PC-3 (cell line): ENCODE data around the gene PODN. TPM values are rescaled to one million over a fixed set of nuclear protein-coding genes. Genes with fewer than 3 reads are reported as not detected.

Experiments used
- ATAC-seq: fragments of 200-7000 bp; cut with Tn5 transposase; 2 replicates; pipeline ENCODE4 v1.9.1; 2020; ENCODE audit warnings: mild to moderate bottlenecking, moderate library complexity
- BruUV-seq: library from RNA; stranded (reverse); fragments of 400-500 nt; replicated peaks from 2 replicates; lab custom pipeline; 2021; lab: Mats Ljungman, UMichigan
- CTCF ChIA-PET: fragments of 300-600 bp; sonication (Branson Sonifier 250); formaldehyde crosslinking; loops from one replicate; lab custom pipeline; 2022; ENCODE audit warnings: antibody characterized with exemption; lab: Charles Lee
- POLR2A ChIA-PET: fragments of 300-600 bp; sonication (Branson Sonifier 250); formaldehyde crosslinking; loops from one replicate; lab custom pipeline; 2022; ENCODE audit warnings: antibody characterized with exemption; ENCODE audit not compliant: unreplicated experiment; lab: Charles Lee
- DNase-seq: peaks from one replicate; pipeline ENCODE4 v3.0.0-alpha.2; 2015
- H2AFZ ChIP-seq: fragments of 300-600 bp; sonication (generic); 2 replicates; pipeline ENCODE4 v1.6.0; 2016; ENCODE audit warnings: antibody characterized with exemption, low read length
- H3F3A ChIP-seq: fragments of 300-600 bp; sonication (generic); one replicate; pipeline ENCODE4 v1.6.0; 2017; ENCODE audit warnings: antibody characterized with exemption, low read length, control low read depth, mild to moderate bottlenecking; ENCODE audit not compliant: unreplicated experiment
- H3K27ac ChIP-seq: fragments of 300-600 bp; sonication (generic); 2 replicates; pipeline ENCODE4 v1.5.1; 2016; ENCODE audit warnings: mild to moderate bottlenecking, low read length
- H3K27me3 ChIP-seq: fragments of 300-600 bp; sonication (generic); 2 replicates; pipeline ENCODE4 v1.6.1; 2016; ENCODE audit warnings: low read length, mixed read lengths
- H3K36me3 ChIP-seq: fragments of 300-600 bp; sonication (generic); 2 replicates; pipeline ENCODE4 v1.6.1; 2016; ENCODE audit warnings: low read depth, mixed run types, low read length, mixed read lengths
- H3K4me1 ChIP-seq: fragments of 300-600 bp; sonication (generic); 2 replicates; pipeline ENCODE4 v1.5.1; 2016; ENCODE audit warnings: low read length; ENCODE audit not compliant: insufficient read depth
- H3K4me2 ChIP-seq: fragments of 300-600 bp; sonication (generic); 2 replicates; pipeline ENCODE4 v1.6.0; 2016; ENCODE audit warnings: low read length
- H3K4me3 ChIP-seq: fragments of 300-600 bp; sonication (generic); 2 replicates; pipeline ENCODE4 v1.5.1; 2016; ENCODE audit warnings: mild to moderate bottlenecking, low read length, mixed read lengths
- H3K79me2 ChIP-seq: fragments of 300-600 bp; sonication (generic); 2 replicates; pipeline ENCODE4 v1.6.1; 2017; ENCODE audit warnings: low read length, mixed read lengths
- H3K9ac ChIP-seq: fragments of 300-600 bp; sonication (generic); 2 replicates; pipeline ENCODE4 v1.6.0; 2016; ENCODE audit warnings: mild to moderate bottlenecking, low read length
- H3K9me2 ChIP-seq: fragments of 300-600 bp; sonication (generic); replicated peaks from 2 replicates; pipeline ENCODE4 v1.6.1; 2016; ENCODE audit warnings: mixed run types, low read length, mixed read lengths
- H3K9me3 ChIP-seq: fragments of 300-600 bp; sonication (generic); 2 replicates; pipeline ENCODE4 v1.6.1; 2016; ENCODE audit warnings: low read length, mixed read lengths
- H4K20me1 ChIP-seq: fragments of 300-600 bp; sonication (generic); 2 replicates; pipeline ENCODE4 v1.6.1; 2016; ENCODE audit warnings: low read length, mixed read lengths
- CTCF ChIP-seq: fragments of 300-600 bp; sonication (generic); conservative IDR thresholded peaks from 2 replicates; pipeline ENCODE4 v1.5.1; 2017; ENCODE audit warnings: antibody characterized with exemption, low read depth, mild to moderate bottlenecking, low read length
- EZH2 ChIP-seq: fragments of 300-600 bp; sonication (generic); IDR thresholded peaks from one replicate; pipeline ENCODE4 v1.6.1; 2017; ENCODE audit warnings: antibody characterized with exemption, mild to moderate bottlenecking, low read length; ENCODE audit not compliant: unreplicated experiment
- EZH2phosphoT487 ChIP-seq: fragments of 300-600 bp; sonication (generic); IDR thresholded peaks from 2 replicates; pipeline ENCODE4 v1.6.1; 2018; ENCODE audit warnings: mild to moderate bottlenecking, antibody characterized with exemption, low read length, borderline replicate concordance
- intact Hi-C: fragments of 100-400 bp; cut with micrococcal nuclease; formaldehyde crosslinking; loops from 2 replicates; pipeline ENCODE4 v1.9.0; 2023
- total RNA-seq: library from RNA; depleted of rRNA; stranded (reverse); fragments of >200 nt; gene quantifications from 2 replicates; pipeline ENCODE4 v1.2.3, GENCODE V29; 2014

Gene PODN
- total RNA-seq, 1 experiment from 2014 or later = not detected

- no TSS peak for BruUV-seq
- no peak for TF ChIP-seq EZH2phosphoT487
- TF ChIP-seq EZH2 = no peak
- TF ChIP-seq CTCF = no peak
- Histone ChIP-seq H3K9ac (no peak overlapping the region), H3K27me3 (no peaks in the 10 kb centered on the region), H3K4me3 (no peak overlapping the region), H3K79me2 (no peaks in the 10 kb centered on the region), H3K9me2 (no peaks in the 10 kb centered on the region), H3K27ac (no peak overlapping the region), H3K4me2 (no peak overlapping the region), H3K4me1 (peaks cover 5% of the 10 kb centered on the region), H3F3A (no peaks in the 10 kb centered on the region), H3K36me3 (no peaks in the 10 kb centered on the region), H4K20me1 (no peaks in the 10 kb centered on the region), H2AFZ (no peak overlapping the region), H3K9me3 (no peaks in the 10 kb centered on the region)
- POLR2A ChIA-PET = no interaction called here
- no peak for ATAC-seq
- intact Hi-C loops = no loop called here
- DNase-seq = no peak
- CTCF ChIA-PET = no interaction called here
Observed at GRCh38 chr1:53079251-53079650, 17.2 kb downstream of the PODN start.

- Histone ChIP-seq H3F3A (no peaks in the 10 kb centered on the region), H3K9ac (no peak overlapping the region), H3K27ac (no peak overlapping the region), H3K9me3 (no peaks in the 10 kb centered on the region), H2AFZ (no peak overlapping the region), H3K4me3 (no peak overlapping the region), H3K27me3 (no peaks in the 10 kb centered on the region), H3K79me2 (no peaks in the 10 kb centered on the region), H3K9me2 (no peaks in the 10 kb centered on the region), H3K36me3 (no peaks in the 10 kb centered on the region), H3K4me2 (no peak overlapping the region), H3K4me1 (peaks cover 12% of the 10 kb centered on the region), H4K20me1 (no peaks in the 10 kb centered on the region)
- DNase-seq (no peak), ATAC-seq (no peak)
- ChIA-PET CTCF (no interaction called here), POLR2A (no interaction called here)
- TF ChIP-seq CTCF = no peak
- TF ChIP-seq EZH2 = no peak
- TF ChIP-seq EZH2phosphoT487 = no peak
- no TSS peak for BruUV-seq
- intact Hi-C loops = no loop called here
Observed at GRCh38 chr1:53080041-53080440, 18.0 kb downstream of the PODN start.

GRCh38 chr1:53080769-53081168 lies 18.8 kb downstream of the PODN start:
- Histone ChIP-seq H3K79me2 (no peaks in the 10 kb centered on the region), H3F3A (no peaks in the 10 kb centered on the region), H3K4me1 (peaks cover 17% of the 10 kb centered on the region), H3K9ac (no peak overlapping the region), H3K4me3 (no peak overlapping the region), H4K20me1 (no peaks in the 10 kb centered on the region), H2AFZ (no peak overlapping the region), H3K9me3 (no peaks in the 10 kb centered on the region), H3K9me2 (no peaks in the 10 kb centered on the region), H3K27ac (no peak overlapping the region), H3K4me2 (no peak overlapping the region), H3K27me3 (no peaks in the 10 kb centered on the region), H3K36me3 (no peaks in the 10 kb centered on the region)
- TF ChIP-seq CTCF (no peak), EZH2 (no peak), EZH2phosphoT487 (no peak)
- ChIA-PET CTCF (no interaction called here), POLR2A (no interaction called here)
- BruUV-seq = no TSS peak
- DNase-seq (no peak), ATAC-seq (no peak)
- intact Hi-C loops = no loop called here
